GM12872 (cell line): Measurements from ENCODE around the gene BTBD8.

Source experiments
- CTCF ChIP-seq: IDR thresholded peaks from 3 replicates; pipeline ENCODE4 v1.5.1; 2011; ENCODE audit warnings: low read depth, mild to moderate bottlenecking, low read length, moderate library complexity; ENCODE audit not compliant: insufficient read depth

BTBD8 gene

GRCh38 chr1:92045766-92046495 lies 34.2 kb upstream of the BTBD8 start:
- no peak for TF ChIP-seq CTCF

GRCh38 chr1:92051948-92052347 lies 28.2 kb upstream of the BTBD8 start:
- no peak for TF ChIP-seq CTCF

GRCh38 chr1:92065042-92065441 lies 15.1 kb upstream of the BTBD8 start:
- TF ChIP-seq CTCF, result no peak

GRCh38 chr1:92066321-92066720 lies 13.8 kb upstream of the BTBD8 start:
- no peak for TF ChIP-seq CTCF

GRCh38 chr1:92070892-92071291 lies 9.3 kb upstream of the BTBD8 start:
- TF ChIP-seq CTCF, result no peak

GRCh38 chr1:92075311-92075710 lies 4.8 kb upstream of the BTBD8 start, which contains the start of gene SETSIP:
TSS of gene SETSIP (minus strand) at chr1:92075411. CDS start at chr1:92075411, 0 bp downstream.
- no peak for TF ChIP-seq CTCF

GRCh38 chr1:92076363-92076762 lies 3.8 kb upstream of the BTBD8 start:
- TF ChIP-seq CTCF, result no peak
